HPDE6-E6E7 (cell line): ENCODE results near the gene SIGLEC14.

Experiments used
- DNase-seq: peaks from one replicate; pipeline ENCODE4 v3.0.0; 2011; ENCODE audit warnings: missing footprints; ENCODE audit errors: extremely low spot score

SIGLEC14 gene

DNA sequence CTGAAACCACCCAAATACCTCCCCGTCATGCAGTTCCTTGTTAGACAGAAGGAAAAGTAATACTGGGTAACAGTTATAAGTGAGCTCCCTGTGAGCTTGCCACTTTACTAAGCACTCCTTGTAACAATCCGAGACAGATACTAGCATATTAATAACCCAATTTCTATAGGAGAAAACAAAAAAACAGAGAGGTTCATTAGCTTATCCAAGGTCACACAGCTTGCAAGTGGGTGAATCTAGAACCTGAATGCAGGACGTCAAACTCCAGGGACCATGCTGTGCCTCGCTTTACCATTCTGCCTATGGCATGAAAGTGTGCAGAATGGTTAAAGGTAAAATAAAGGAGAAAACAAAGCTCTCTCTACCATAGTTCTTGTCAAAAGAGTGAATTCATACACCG is 31.8 kb downstream of the SIGLEC14 start:
- no peak for DNase-seq

DNA sequence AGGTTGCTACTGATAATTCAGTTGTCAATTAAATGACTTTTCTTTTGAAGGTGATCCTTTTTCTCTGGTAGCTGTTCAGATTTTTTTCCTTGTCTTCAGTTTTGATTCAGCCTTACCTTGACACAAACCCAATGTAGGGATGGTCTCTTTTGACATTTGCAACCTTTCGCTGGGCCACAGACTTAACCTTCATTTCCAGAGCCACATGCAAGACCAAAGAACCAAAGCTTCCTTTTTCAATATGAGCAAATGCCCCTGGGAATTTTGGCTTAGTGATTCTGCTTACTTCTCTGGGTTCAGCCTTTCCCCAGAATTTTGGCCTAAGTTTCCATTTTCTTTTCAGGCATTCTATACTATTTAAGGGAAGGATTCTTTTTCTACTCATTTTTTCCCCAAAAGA is 36.0 kb downstream of the SIGLEC14 start:
- no peak for DNase-seq

DNA sequence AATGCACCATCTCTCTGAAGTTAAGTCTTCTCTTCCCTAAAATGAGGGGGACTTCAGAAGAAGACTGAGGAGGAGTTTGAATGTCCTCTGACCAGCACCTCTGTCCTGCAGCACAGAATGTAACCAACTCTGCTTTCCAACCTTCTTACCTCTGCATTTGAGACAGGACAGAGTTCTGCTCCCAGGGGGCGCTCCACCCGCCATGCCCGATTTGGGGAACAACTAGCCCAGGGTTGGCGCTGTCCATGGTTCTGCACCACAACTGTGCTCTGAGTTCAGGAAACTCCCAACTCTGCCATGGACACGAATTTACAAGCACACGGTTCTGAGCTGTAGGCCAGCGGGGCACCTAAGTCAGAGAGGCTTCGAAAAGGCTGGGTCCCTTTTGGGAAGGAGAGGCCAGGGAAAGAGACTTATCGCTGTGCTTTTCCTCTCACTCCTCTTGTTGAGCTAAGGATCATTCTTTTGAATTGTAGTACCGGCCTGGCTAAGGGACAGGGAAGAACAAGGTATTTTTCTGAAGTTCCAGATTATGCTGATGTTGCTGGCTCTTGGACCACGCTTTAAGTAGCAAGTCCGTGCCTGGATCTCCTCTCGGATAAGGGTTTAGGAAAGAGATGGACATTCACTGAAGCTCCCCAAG is 38.6 kb downstream of the SIGLEC14 start:
- DNase-seq = peak; percentile 38

DNA sequence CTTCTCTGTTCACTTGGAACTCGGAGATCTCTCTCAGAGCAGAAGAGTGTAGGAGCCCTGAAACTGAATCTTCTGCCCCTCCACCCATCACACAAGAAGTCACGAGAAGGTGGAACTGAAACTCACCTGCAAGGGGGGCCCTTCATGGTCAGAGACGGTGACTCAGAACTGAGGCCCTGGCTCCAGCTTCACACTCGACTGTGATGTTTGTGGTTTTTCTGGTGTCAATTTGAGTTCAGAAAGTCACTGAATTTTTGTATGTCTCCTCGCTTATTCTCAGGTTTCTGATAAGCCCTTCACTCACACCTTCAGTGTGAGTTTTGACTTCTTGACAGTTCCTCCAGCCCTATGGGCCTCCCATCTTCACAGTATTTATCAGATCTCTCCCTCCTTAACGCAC is 39.5 kb downstream of the SIGLEC14 start:
- no peak for DNase-seq

DNA sequence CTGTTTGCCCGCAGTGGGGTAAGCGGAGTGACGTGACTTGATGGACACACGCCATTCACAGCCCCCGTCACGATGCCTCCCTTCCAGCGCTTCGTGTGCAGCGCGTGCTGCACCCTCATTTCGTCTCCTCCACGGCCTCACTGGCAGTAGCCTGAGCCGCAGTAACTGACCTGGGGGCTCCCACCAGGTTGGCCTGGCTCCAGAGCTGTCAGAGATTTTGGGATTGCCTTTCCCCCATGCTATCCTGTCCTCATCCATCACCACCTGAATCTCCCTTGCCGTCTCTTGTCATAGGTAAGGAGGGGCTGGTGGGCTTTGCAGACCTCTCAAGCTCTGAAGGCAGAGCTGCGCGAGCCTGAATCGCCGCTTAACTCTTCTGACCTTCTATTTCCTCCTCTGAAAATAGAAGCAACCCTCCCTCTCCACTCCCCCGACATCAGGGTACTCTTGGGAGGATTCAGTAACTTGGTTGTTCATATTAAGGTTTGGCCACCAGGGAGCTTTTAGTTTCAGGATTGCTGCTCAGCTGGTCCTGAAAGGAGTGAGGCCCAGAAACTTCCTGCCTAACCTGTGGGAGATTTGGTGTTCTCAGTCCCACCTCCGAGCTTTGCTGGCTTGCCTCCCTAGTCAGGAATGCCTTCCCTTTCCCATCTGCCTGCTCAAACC is 44.3 kb downstream of the SIGLEC14 start:
- no peak for DNase-seq

DNA sequence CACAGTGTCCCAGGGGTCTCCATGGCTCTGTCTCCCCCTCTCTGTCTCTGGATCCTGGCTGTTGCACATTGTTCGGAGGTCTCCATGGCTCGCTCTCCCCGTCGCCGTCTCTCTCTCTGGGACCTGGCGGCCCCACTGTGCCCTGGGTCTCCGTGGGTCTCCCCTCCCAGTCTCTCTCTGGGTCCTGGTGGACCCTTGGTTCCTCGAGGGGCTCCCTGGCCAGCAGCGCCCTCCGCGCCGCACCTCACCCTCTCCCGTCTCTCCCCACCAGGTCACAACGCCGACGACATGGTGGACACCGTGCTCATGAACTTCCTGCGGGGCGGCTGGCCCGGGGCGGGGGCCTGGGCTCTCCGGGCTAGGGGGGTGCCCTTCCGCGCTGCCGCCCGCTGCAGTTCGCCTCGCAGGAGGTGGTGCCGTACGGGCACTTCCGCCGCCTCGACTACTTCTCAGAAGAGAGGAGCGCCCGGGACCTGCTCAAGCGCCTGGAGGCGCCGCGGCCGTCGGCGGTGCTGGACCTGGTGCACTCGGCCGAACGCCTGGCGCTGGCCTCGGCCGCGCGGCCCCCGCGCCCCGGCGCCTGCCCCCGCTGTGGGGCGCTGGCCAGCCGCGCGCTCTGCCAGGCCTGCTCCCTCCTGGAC is 45.6 kb downstream of the SIGLEC14 start:
- no peak for DNase-seq

DNA sequence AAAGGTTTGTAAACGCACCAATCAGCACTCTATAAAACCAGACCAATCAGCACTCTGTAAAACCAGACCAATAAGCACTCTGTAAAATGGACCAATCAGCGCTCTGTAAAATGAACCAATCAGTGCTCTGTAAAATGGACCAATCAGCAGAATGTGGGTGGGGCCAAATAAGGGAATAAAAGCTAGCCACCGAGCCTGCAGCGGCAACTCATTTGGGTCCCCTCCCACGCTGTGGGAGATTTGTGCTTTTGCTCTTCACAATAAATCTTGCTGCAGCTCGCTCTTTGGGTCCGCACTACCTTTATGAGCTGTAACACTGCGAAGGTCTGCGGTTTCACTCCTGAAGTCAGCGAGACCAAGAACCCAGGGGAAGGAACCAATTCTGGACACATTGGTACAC is 47.5 kb downstream of the SIGLEC14 start:
- DNase-seq = no peak

DNA sequence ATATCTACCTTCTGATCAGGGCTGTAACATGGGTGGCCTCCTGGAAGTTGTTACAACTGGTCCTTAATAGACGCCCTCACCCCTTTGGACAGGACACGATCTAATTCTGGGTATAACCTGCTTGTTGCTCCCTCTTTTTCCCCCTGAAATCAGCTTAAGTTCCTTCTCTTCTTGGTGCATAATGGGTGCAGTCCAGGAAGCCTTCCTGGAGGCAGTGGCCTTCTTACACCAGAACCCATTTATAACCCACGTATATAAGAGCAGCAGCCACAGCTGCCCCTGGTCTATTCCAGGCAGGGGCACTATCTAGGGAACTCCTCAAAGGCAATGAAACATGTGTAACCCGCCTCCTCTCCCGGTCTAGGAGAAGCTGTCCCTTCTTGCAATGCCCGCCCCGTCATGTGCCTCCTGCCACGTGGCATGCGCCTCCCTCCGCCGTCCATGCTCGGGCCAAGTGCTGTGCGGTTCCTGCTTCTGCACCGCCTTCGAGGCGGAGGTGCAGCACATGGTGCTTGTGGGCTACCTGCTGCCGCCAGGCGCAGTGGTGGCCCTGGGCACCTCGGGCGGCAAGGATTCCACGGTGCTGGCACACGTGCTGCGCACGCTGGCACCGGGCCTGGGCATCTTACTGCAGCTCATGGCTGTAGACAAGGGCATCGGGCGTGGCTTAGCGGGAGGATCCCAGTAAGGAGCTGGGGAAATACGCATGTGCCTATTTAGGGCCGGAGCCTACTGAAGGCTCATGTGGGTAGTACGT is 48.3 kb downstream of the SIGLEC14 start:
- no peak for DNase-seq

DNA sequence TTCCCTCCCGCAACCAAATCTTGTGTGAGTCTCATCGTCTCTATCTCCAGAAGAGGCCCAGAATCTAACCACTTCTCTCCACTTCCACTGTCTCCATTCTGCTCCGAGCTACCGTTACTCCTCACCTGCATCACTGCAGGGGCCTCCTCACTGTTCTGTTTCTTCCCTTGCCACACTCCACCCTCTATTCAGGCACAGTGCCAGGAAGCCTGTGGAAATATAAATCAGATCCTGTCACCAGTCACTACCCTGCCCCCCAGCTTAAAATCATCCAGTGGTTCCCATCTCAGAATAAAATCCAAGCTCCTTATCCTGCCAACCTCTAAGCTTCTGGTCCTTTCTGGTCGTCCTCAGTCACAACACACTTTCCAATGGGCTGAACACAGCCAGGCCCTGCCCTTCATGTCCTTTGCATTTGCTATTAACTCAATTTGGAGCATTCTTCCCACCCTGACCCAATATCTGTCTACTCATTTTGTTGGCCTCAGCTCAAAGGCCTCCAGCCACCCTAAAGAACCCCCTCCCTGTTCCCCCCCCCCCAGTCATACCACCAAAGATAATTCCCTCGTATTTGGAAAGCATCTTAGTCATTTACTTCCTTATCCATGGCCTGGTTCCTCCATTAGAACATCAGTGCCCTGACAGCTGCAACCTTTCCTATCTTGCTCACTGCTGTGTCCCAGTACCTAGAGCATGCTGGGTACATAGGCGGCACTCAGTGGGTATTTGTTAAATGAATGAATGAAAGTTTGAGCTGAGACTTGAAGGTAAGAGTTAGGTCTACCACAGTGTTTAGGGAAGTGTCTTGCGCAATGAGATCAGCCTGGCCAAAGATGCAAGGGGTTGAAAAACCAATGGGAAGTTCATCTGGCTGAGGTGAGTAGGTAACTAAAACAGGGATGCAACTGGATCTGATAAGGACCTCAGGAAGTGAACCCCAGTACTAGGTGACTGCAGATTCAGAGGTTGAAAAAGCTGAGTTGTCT is 51.1 kb downstream of the SIGLEC14 start:
- no peak for DNase-seq

DNA sequence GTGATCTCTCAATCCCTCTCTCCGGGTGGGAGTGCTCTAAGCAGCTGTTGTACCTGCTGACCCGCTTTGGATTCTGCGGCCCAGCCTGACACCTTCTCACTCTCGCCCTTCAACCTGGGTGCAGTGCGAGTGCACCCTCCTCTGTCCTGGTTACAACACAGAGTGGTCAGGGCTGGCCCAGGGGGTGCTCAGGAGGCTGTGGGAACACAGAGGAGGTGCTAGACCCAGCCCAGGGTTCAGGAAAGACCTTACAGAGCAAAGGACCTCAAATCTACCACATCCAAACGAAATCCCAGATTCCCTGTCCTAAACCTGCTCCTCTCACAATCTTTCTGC is 51.9 kb downstream of the SIGLEC14 start:
- DNase-seq = no peak

DNA sequence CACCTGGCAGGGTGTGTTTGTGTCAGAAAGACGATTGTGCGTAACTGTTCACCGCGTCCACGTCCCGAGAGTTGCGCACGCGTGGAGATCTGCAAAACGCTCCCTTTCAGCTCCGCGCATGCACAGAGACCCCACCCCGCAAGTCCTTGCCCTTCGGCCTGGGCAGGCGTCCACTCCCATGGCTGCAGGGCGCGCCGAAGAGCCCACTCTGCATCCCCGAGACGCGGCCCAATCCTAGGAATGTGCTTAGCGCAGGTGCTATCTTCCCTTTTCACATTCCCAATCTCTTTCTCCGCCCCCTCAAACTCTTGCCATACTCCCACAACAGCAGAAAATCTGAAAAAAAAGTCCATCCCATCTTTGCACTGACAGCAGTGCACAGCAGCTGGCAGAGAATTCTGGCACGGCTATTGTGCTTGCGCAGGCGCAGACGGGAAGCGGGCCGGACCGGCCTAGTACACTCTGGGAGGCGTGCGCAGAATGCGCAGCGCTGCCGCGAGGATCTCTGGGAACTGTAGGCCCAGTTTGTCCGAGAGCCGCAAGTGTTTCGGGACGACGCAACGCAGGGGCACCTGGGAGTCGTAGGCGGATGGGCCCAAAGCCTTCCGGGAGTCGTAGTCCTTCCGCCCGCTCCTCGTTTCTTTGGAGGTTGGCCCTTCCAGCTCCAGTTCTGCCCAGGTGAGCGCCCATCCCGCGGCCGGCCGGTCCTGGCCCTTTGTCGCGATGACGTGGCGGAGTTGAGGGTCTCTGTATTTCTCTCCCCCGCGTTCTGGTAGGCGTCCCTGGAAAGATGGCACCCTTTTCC is 52.5 kb downstream of the SIGLEC14 start:
- DNase-seq = peak; percentile 98

DNA sequence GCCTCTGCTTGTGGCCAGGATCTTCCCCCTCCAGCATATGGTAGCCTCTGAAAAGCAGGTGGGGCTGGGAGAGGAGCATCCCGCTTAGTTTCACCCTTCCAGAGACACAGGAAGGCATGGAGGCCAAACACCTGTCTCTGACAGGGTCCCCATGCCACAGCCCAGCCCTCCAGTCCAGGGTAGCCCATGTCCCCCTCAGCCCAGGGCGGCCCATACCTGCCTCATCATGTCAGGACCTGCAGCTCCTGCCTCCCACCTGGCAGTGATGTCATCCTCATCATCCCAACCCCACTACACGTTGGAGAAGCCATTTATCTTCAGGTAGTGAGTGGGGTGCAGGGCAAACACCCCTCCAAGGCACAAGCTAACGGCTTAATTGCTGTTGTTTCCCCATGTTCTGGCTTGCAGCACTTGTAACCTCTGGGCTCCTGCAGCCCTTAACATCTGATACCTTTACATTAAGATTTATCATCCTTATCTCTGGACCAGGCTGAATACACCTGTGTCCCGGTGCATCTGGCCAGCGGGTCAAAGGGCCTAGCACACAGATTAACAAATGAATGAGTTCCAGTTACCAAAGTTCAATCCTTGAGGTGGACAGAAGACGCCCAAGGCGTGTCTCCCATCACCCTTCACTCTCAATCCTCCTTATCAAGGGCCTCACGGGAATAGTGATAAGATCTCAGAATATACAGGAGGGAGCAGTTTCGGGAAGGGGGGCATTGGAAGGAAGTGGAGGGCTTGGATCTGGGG is 53.3 kb downstream of the SIGLEC14 start:
- DNase-seq = no peak
